Erythroblast (primary cell): ENCODE results near the gene BRWD1.

Experiments
- GATA1 ChIP-seq: IDR thresholded peaks from 2 replicates; pipeline ENCODE4 v1.6.1; 2011; ENCODE audit warnings: low read depth, mild to moderate bottlenecking, control low read depth, low read length, moderate library complexity
- POLR2A ChIP-seq: IDR thresholded peaks from 2 replicates; pipeline ENCODE4 v1.6.1; 2011; ENCODE audit warnings: mild to moderate bottlenecking, low read length

GRCh38 chr21:39313571-39314142, at the start of gene BRWD1:
- TF ChIP-seq POLR2A (peak; percentile 76), GATA1 (no peak)
